Measurements from ENCODE around the gene RPS24.
"Not testable (repeated sequence)": the region's sequence is repeated elsewhere in the genome, so short reads cannot be mapped to it uniquely, and the experiment has no call there.

The RPS24 gene

GRCh38 chr10:78058562-78058961 lies 24.9 kb downstream of the RPS24 start:
- DNase-seq, result no peak

GRCh38 chr10:78059906-78060702 lies 26.4 kb downstream of the RPS24 start:
- no peak for DNase-seq

GRCh38 chr10:78062296-78062695 lies 28.6 kb downstream of the RPS24 start:
- no peak for DNase-seq

- no peak for DNase-seq
Measured at GRCh38 chr10:78063236-78063635, 29.6 kb downstream of the RPS24 start.

GRCh38 chr10:78064919-78065318 lies 31.3 kb downstream of the RPS24 start:
- DNase-seq, result not testable (repeated sequence)

GRCh38 chr10:78065611-78066010 lies 31.9 kb downstream of the RPS24 start:
- DNase-seq, result no peak

- DNase-seq, result no peak
Measured at GRCh38 chr10:78066012-78066411, 32.3 kb downstream of the RPS24 start.

GRCh38 chr10:78066728-78067430 lies 33.2 kb downstream of the RPS24 start:
- DNase-seq, result no peak

GRCh38 chr10:78069151-78069550 lies 35.5 kb downstream of the RPS24 start:
- no peak for DNase-seq

GRCh38 chr10:78070064-78070463 lies 36.4 kb downstream of the RPS24 start:
- DNase-seq, result not testable (repeated sequence)

GRCh38 chr10:78070726-78071125 lies 37.1 kb downstream of the RPS24 start:
- DNase-seq, result no peak

GRCh38 chr10:78071140-78071856 lies 37.6 kb downstream of the RPS24 start:
- DNase-seq, result no peak

- DNase-seq, result no peak
Measured at GRCh38 chr10:78071857-78072179, 38.2 kb downstream of the RPS24 start.

GRCh38 chr10:78072504-78072903 lies 38.8 kb downstream of the RPS24 start:
- DNase-seq, result no peak

- DNase-seq, result not testable (repeated sequence)
Measured at GRCh38 chr10:78075806-78076205, 42.1 kb downstream of the RPS24 start.

GRCh38 chr10:78078539-78079330 lies 45.1 kb downstream of the RPS24 start:
- DNase-seq, result no peak

- no peak for DNase-seq
Measured at GRCh38 chr10:78079411-78079810, 45.7 kb downstream of the RPS24 start.

GRCh38 chr10:78081292-78081691 lies 47.6 kb downstream of the RPS24 start:
- no peak for DNase-seq

- DNase-seq, result no peak
Measured at GRCh38 chr10:78082636-78083035, 49.0 kb downstream of the RPS24 start.
